Measurements from ENCODE around the gene AMH.

The AMH gene

DNA sequence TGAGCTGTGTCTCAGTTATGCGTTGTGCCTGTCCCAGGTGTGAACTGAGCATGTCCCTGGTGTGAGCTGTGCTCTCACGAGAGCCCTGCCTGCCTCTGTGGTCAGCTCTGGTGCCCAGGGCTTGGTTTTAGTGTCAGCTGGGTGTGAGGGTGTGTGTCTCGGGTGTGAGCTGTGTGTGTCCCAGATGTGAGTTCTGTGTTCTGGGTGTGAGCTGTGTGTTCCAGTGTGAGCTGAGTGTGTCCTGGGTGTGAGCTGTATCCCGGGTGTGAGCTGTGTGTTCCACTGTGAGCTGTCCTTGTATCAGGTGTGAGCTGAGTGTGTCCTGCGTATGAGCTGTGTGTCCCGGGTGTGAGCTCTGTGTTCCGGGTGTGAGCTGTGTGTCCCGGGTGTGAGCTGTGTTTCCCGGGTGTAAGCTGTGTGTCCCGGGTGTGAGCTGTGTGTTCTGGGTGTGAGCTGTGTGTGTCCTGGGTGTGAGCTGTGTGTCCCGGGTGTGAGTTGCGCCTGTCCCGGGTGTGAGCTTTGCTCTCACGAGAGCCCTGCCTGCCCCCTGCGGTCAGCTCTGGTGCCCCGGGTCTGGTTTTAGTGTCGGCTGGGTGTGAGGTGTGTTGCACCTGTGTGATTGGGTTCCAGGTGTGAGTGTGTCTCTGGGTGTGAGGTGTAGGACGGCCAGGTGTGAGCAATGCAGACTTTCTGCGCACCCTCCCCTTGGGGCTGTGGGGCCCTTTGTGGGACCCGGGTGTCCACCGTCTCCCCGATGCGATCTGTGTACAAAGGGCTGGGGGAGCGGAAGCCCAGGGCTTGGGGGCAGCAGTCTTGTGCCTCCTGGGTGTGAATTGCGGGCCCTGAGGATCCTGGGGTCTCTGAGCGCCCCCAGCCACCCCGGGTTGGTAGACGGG lies 39.9 kb downstream of the AMH start:
- DNase-seq: no peak

DNA sequence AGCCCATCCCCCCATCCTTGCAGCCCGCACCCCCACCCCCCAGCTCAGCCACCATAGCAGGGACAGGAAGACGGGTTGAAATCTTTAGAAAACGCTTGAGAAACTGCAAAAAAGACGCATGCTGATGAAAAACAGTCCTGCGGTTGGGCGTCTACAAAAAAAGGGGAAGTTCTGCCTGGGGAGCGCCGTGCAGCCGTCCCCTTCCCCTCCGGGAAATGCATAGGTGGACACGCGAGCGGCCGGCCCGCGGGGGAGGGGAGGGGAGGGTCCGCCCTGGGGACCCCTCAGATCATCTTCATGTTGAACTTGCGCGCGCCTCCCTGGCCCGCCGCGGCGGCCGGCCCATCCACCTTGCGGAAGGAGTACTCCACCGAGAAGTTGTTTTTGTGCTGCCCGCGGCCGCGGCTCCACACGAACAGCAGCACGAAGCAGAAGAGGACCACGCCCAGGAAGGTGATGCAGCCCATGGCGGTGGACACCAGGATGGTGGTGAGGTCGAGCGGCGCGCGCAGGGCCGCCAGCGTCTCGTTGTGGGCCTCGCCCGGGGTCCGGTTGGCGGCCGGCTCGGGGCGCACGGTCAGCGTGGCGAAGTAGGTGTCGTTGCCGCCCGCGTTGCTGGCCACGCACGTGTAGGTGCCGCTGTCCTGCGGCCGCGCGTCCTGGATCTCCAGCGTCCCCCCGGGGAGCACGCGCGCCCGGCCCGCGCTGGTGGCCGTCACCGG lies 40.8 kb downstream of the AMH start:
- DNase-seq: no peak

DNA sequence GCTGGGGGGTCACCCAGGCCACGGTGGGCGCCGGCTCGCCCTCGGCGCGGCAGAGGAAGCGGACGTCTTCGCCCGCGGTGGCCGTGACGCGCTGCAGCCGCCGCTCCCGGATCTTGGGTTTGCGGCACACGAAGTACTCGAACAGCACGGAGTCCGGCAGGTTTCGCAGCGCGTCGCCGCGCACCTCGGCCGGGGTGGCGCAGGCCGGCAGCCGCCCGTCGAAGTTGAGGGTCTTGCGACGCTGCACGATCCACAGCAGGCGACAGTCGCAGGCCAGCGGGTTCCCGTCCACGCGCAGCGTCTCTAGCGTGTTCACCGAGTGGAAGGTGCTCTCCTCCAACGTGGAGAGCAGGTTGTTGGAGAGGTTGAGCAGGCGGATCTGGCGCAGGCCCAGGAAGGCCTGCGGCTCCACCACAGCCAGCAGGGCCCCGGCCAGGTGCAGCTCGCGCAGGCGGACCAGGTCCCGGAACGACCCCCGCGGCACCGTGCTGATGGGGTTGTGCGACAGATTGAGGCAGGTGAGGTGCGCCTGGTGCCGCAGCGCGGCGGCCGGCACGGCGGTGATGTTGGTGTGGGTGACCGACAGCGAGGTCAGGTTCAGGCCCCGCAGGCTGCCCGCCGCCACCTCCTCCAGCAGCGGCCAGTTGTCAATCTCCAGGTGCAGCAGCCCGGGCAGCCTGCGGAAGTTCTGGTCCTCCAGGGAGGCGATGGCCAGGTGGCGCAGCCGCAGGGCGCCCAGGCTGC lies 41.5 kb downstream of the AMH start:
- no peak for DNase-seq

DNA sequence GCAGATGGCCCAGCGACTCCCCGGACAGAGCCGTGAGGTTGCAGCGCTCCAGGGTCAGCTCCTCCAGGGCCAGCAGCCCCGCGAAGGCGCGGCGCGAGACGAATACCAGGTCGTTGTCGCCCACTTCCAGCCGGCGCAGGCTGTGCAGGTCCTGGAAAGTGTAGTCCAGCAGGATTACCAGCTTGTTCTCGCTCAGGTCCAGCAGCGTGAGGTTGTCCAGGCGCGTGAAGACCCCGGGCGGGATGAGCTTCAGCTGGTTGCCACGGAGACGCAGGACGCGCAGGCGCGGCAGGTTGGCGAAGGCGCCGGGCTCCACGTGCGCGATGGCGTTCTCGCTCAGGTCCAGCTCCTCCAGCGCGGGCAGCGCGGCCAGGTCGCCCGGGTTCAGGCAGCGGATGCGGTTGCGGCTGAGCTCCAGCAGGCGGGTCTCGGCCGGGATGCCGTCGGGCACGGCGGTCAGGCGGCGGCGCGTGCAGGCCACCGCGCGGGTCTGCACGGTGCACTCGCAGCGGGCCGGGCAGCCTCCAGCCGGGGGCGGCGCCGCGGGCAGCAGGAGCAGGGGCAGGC lies 42.1 kb downstream of the AMH start:
- no peak for DNase-seq

DNA sequence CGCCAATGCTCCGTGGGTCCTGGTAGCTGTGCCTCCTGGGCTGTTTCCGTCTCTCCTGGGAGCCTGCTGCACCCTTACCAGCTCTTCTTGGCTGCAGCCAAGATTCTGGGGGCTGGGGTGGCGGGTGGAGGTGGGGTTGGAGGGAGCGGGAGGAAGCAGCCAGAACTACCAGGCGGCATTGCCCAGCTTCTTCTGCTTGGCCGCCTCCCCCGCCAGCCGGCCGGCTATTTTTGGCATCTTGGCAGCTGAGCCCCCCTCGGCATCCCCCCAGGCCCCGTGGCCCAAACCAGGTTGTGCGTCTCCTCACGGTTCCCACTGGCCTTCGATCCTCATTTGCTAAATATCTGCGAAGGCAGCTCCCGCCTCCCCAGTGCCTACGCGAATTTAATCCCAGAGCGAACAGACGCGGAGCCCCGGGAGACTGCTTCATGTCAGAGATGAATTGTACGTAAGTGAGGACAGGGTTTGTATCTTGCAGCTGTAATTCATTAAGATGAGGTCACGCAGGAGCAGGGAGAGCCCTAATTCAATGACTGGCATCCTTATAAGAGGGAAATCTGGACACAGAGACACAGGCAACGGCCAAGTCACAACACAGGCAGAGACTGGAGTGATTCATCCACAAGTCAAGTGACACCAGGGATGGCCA lies 45.7 kb downstream of the AMH start:
- DNase-seq: no peak

DNA sequence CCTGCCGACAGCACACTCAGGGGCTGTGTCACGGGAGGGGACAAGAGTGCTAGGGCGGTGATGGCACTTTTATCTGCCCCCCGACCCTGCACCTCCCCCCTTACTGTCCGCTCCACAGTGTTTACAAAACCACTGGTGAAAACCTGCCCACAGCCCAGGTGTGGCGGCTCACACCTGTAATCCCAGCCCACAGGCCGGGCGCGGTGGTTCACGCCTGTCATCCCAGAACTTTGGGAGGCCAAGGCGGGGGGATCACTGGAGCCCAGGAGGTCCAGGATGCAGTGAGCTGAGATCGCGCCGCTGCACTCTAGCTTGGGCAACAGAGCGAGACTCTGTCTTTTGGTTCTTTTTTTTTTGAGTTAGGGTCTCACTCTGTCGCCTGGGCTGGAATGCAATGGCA lies 47.0 kb downstream of the AMH start:
- DNase-seq: no peak

DNA sequence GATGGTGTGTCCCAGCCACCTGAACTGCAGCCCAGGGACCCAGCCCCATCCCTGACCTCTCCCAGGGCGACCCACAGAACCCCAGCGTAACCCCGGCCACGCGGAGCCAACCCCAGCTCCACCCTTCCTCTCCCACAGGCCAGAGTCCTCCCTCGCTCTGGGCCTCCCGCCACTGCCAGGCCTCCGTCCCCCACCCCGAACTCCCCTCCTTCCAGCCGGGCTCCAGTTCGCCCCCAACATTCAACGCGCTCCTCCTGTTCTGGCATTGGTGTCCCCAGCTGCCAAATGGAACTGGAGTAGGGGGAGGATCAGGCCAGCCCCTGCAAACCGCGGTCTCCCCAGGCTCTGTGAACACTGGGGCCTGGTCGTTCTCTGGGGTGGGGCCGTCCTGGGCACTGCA lies 51.4 kb downstream of the AMH start:
- DNase-seq: no peak
